HG03103 (cell line): Measurements from ENCODE around the gene PPP1R12B.
"Not testable (repeated sequence)": the region's sequence is repeated elsewhere in the genome, so short reads cannot be mapped to it uniquely, and the experiment has no call there.

Source experiments
- ATAC-seq: cut with Tn5 transposase; IDR thresholded peaks from one replicate; pipeline ENCODE4 v1.9.1; 2021; ENCODE audit warnings: low read depth; ENCODE audit not compliant: unreplicated experiment

Gene PPP1R12B

GRCh38 chr1:202438393-202439174 lies 90.1 kb downstream of the PPP1R12B start:
- ATAC-seq = no peak

DNA sequence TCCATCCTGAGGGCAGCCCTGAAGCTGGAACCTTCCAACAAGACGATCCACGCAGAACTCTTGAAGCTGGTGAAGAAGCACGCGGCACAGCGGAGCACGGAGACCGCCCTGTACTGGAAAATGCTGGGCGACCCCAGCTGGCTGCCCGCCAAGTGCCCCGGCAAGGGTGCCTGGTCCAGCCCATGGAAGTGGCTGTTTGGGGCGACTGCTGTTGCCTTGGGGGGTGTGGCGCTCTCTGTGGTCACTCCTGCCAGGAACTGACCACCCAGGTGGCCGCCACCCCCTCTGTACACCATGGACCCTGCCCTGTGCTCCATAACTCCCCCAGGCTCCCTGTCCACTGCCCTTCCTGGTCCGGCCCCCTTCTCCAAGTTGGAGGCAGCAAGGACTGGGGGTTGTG lies 90.8 kb downstream of the PPP1R12B start:
- no peak for ATAC-seq

DNA sequence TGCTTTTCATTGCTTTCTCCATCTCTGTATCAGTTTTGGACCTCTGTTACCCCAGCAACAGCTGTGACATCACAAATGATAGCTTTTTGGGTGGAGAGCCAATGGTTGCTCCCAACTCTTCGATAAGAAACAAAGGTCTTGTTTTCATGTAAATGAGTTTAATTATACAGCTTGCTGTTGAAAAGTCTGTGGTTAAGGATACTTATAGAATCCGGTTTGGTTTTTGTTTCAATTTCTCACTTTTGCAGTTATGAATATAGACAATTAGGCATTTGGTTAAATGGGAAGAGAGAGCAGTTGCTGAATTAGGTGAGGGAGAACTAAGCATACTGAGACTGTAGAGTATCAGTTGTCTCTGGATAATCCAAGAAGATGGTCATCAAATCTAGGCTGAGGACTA lies 99.6 kb downstream of the PPP1R12B start:
- ATAC-seq = not testable (repeated sequence)

GRCh38 chr1:202451641-202452040 lies 103.1 kb downstream of the PPP1R12B start:
- ATAC-seq = not testable (repeated sequence)

- no peak for ATAC-seq
Measured at GRCh38 chr1:202452508-202452907, 104.0 kb downstream of the PPP1R12B start.

- ATAC-seq = not testable (repeated sequence)
Measured at GRCh38 chr1:202456372-202457169, 108.1 kb downstream of the PPP1R12B start.

GRCh38 chr1:202458651-202459050 lies 110.2 kb downstream of the PPP1R12B start:
- ATAC-seq = not testable (repeated sequence)

DNA sequence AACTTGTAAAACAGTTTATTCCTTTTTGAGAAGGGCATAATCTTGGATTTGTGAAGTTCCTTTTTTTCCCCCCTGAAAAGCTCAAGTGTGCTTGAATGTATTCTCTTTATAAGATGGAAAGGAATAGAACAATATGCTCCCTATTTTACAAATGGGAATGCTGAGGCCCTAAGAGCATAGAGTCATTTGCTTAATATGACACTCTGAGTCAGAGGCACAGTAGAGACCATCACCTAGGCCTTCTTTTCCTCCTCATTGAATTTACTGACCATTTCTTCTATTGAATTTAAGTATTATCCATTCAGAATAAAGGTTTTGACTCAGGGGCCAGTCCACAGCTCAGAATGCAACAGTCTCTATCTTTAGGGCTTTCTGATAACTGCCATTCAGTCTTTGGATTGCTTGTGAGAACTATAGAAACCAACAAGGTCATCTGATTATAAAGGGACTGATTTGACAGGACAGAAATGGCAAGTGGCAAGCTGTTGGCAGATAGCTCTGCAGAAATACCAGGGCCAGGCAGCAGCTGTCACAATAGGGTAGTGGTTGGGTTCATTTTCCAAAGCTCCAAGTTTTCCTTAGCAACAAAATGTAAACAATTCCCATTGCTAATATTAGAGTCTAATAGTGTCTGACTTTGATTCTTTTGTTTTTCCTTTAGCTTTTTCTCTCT lies 111.1 kb downstream of the PPP1R12B start:
- not testable (repeated sequence) for ATAC-seq

DNA sequence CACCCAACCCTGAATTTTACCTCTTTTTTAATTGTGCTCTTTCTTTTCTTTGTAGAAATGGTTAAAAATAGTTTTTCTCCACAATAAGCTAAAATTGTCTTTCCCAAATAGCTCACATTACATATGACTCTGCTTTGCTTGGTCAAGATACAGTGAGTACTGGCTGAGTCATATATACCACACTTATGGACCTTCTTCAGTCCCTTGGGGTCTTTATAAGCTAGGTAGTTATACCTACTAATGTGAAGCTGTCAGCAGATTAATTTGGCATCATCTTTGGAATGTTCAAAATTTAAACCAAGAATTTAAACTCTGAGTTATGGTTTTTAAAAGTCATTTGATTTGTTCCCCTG lies 111.6 kb downstream of the PPP1R12B start:
- not testable (repeated sequence) for ATAC-seq

- no peak for ATAC-seq
Measured at GRCh38 chr1:202462342-202463076, 114.0 kb downstream of the PPP1R12B start.

- ATAC-seq = not testable (repeated sequence)
Measured at GRCh38 chr1:202464153-202464742, 115.7 kb downstream of the PPP1R12B start.

DNA sequence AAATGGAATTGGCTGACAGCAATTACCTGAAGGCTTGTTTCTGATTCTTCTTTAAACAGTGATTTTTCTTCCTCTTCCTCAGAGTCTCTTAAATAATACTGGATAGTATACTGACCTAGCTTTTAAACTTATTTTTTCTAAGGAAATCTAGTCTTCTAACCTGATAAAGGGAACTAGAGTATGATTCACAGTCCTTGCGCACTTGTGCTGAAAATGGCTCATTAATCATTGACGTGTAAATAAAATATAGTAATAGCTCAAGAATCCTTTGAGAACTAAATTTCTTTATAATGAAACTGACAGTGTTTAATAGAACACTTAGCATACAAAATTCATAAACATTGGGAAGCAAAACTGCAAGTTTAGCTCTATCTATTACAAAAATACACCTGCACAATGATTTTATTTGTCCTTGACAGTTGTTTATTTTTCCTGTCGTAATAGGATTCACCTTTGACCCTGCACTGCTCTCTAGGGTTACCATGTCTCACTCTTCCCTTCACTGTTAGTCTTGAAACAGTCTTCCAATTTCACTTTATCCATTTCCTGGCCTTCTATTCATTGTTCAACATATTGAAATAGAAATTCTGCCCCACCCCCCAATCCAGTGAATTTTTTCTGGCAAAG lies 117.3 kb downstream of the PPP1R12B start:
- not testable (repeated sequence) for ATAC-seq

DNA sequence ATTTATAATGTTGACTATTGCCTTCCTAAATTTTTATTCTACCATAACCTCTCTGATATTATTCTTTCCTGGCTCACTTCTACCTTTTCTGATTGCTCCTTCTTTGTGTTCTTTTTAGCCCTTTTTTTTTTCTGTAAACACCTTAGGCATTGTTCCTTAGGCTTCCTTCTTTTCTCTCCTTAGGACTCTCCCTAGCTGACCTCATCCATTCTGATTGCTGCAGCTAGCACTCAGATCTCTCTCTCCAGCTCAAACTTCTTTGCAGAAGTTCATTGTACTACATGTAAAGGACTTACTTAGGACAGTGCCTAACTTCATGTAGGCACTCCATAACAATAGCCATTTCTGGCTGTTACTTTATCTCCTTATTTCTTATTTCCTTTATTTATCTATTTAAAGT lies 117.8 kb downstream of the PPP1R12B start:
- not testable (repeated sequence) for ATAC-seq

DNA sequence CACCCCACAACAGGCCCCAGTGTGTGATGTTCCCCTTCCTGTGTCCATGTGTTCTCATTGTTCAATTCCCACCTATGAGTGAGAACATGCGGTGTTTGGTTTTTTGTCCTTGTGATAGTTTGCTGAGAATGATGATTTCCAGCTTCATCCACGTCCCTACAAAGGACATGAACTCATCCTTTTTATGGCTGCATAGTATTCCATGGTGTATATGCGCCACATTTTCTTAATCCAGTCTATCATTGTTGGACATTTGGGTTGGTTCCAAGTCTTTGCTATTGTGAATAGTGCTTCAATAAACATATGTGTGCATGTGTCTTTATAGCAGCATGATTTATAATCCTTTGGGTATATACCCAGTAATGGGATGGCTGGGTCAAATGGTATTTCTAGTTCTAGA lies 118.9 kb downstream of the PPP1R12B start:
- not testable (repeated sequence) for ATAC-seq

DNA sequence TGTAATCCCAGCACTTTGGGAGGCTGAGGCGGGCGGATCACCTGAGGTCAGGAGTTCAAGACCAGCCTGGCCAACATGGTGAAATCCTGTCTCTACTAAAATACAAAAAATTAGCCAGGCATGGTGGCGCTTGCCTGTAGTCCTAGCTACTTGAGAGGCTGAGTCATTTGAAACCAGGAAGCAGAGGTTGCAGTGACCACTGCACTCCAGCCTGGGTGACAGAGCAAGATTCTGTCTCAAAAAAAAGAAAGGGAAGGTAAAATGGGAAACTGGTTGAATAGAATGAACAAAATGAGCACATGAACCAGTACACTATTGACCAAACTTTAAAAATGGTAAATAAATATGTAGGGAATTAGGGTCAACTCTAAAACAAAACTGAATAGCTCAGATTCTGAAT lies 120.2 kb downstream of the PPP1R12B start:
- not testable (repeated sequence) for ATAC-seq

DNA sequence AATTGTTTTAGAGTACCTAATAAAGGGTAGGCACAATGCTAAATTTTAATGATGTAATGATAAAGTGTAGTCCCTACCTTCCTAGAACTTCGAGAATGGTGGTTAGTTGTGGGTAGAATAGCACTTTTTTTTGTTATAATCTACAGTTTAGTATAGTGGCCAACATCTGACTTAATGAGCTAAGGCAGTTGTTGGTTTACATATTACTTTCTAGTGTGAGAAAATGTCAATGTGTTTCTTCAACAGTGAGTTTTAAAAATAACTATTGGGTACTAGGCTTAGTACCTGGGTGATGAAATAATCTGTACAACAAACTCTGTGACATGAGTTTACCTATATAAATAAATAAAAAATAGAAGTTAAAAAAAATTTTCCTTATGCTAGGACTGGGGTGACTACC lies 120.6 kb downstream of the PPP1R12B start:
- ATAC-seq = not testable (repeated sequence)

- ATAC-seq = no peak
Measured at GRCh38 chr1:202471246-202471645, 122.7 kb downstream of the PPP1R12B start.

DNA sequence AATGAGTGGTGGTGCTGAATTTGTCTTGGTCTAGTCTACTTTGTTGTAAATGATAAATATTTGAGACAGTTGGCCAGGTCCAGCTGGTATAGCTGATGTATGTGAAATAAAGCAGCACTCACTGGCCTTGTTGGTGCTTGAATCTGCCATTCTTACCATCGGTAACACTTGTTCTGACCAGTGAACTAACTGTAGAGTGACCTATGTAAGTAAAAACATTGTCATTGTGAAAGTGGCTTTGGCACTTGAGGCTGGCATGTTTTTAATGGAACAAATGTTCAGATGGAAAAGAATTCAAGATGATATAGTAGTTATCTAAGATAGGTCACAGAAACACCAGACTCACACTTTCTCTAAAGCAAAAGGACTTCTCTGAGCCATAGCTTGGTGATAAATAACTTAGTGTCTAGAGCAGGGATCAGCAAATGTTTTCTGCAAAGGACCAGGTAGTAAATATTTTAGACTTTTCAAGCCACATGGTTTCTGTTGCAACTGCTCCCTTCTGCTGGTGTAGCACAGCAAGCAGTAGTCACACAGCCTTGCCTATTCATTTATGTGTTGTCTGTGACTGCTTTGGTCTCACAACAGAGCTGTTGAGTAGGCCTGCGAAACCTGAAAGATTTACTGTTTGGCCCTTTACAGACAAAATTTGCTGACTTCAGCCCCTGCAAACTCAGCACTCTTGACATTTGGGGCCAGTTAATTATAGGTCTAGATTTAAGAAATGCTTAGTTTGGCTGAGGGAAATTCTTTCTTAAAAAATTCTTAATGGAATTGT lies 124.0 kb downstream of the PPP1R12B start:
- ATAC-seq = not testable (repeated sequence)
